HG03460 (cell line): ENCODE measurements around the gene CALCA.

Source experiments
- ATAC-seq: cut with Tn5 transposase; IDR thresholded peaks from one replicate; pipeline ENCODE4 v1.9.1; 2021; ENCODE audit not compliant: unreplicated experiment

The CALCA gene

GRCh38 chr11:14949437-14950147 lies 22.6 kb downstream of the CALCA start:
- ATAC-seq: no peak

- ATAC-seq: no peak
Observed at GRCh38 chr11:14942745-14943144, 29.4 kb downstream of the CALCA start.

- ATAC-seq: no peak
Observed at GRCh38 chr11:14938936-14939335, 33.2 kb downstream of the CALCA start.

GRCh38 chr11:14934641-14935351 lies 37.4 kb downstream of the CALCA start:
- ATAC-seq: no peak

GRCh38 chr11:14932447-14932846 lies 39.7 kb downstream of the CALCA start:
- no peak for ATAC-seq

- ATAC-seq: no peak
Observed at GRCh38 chr11:14930369-14930768, 41.8 kb downstream of the CALCA start.

GRCh38 chr11:14927146-14927545 lies 45.0 kb downstream of the CALCA start:
- no peak for ATAC-seq

- no peak for ATAC-seq
Observed at GRCh38 chr11:14924318-14924717, 47.8 kb downstream of the CALCA start.
